ENCODE results near the gene UBASH3B.

The UBASH3B gene

GRCh38 chr11:122628810-122629555 lies 26.5 kb upstream of the UBASH3B start:
- Histone ChIP-seq H3K9ac (ENCODE audit: low read length) (no peak overlapping the region), H3K27ac (ENCODE audit: low read depth, low read length) (no peak overlapping the region), H3K36me3 (ENCODE audit: insufficient read depth, low read length) (no peaks in the 10 kb centered on the region), H3K4me3 (ENCODE audit: low read depth in 1 of 2, low read length in 2 of 2) (no peak overlapping the region), H3K27me3 (ENCODE audit: control insufficient read depth in 1 of 2, insufficient read depth in 2 of 2, low read length in 2 of 2) (no peaks in the 10 kb centered on the region), H3K4me1 (ENCODE audit: insufficient read depth, low read length) (no peaks in the 10 kb centered on the region), H3K9me3 (ENCODE audit: low read length) (no peaks in the 10 kb centered on the region)

DNA sequence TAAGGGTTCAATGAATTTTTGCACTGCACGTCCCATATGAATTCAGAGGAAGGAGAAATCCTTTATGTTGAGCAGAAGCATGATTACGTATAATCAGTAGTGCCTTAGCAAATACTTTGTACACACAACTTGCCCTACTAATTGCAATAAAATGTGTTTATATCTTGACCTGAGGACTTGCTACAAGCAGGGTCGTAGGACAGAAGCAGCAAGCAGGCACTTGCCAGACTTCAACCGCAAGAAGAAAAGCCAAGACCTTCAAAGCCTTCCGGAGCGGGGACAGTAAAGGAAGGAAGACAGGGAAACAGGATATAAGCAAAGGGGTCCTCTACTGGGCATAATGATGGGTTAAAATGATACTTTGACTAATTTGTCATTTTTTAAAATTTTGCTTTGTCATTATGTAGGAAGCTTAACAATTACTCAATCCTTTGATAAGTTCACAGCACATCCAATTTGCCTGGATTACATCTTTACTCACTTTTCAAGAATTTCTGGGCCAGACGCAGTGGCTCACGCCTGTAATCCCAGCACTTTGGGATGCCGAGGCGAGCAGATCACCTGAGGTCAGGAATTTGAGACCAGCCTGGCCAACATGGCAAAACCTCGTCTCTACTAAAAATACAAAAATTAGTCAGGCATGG lies 23.2 kb upstream of the UBASH3B start:
- Histone ChIP-seq H3K4me1 (ENCODE audit: insufficient read depth, low read length) (no peaks in the 10 kb centered on the region), H3K4me3 (ENCODE audit: low read depth in 1 of 2, low read length in 2 of 2) (no peak overlapping the region), H3K9me3 (ENCODE audit: low read length) (no peaks in the 10 kb centered on the region), H3K27me3 (ENCODE audit: control insufficient read depth in 1 of 2, insufficient read depth in 2 of 2, low read length in 2 of 2) (no peaks in the 10 kb centered on the region), H3K27ac (ENCODE audit: low read depth, low read length) (no peak overlapping the region), H3K36me3 (ENCODE audit: insufficient read depth, low read length) (no peaks in the 10 kb centered on the region), H3K9ac (ENCODE audit: low read length) (no peak overlapping the region)

DNA sequence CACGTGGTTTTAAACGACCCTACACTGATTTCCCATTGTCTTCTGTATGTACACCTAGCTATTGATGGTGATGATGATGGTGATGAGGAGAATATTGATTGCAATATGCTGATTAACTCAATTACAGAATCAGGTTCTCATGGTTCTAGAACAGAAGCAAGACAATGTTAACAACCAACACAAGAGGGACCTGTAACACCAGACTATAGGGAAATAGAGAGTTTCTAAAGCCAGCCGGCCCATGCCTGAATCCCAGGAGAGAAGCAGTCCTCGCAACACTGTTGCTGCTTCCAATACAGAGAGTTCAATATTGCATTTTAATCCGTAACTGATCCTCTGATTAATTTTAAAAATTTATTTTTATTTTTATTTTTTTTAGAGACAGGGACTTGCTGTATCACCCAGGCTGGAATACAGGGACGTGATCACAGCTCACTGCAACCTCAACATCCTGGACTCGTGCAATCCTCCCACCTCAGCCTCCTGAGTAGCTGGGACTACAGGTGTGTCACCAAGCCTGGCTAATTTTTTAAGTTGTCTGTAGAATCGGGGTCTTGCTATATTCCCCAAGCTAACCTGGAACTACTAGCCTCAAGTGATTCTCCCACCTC lies 22.2 kb upstream of the UBASH3B start:
- H3K4me3 ChIP-seq (ENCODE audit: low read depth in 1 of 2, low read length in 2 of 2): no peak overlapping the region
- no peaks in the 10 kb centered on the region for H3K27me3 ChIP-seq (ENCODE audit: control insufficient read depth in 1 of 2, insufficient read depth in 2 of 2, low read length in 2 of 2)
- H3K36me3 ChIP-seq (ENCODE audit: insufficient read depth, low read length): no peaks in the 10 kb centered on the region
- H3K27ac ChIP-seq (ENCODE audit: low read depth, low read length): no peak overlapping the region
- H3K9ac ChIP-seq (ENCODE audit: low read length): no peak overlapping the region
- H3K4me1 ChIP-seq (ENCODE audit: insufficient read depth, low read length): no peaks in the 10 kb centered on the region
- H3K9me3 ChIP-seq (ENCODE audit: low read length): no peaks in the 10 kb centered on the region

DNA sequence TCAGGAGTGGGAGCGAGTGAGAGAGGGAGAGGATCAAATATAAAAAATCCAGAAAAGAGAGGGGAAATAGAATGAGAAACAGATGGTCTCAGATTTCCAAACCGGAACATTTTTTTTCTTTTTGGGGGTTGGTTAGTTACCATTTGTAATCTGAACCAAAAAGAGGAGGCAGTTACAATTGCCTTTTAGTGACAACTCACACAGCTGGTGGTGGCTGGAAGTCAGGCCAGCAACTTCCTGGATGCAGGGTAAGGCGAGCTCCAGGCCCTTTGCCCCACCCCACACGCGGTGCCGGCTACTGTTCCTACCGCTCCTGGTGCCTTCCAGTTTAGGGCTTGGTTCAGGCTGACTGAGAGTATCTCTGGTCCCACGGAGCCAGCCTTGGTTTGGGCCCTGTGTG lies 21.0 kb upstream of the UBASH3B start:
- H3K27me3 ChIP-seq (ENCODE audit: control insufficient read depth in 1 of 2, insufficient read depth in 2 of 2, low read length in 2 of 2): no peaks in the 10 kb centered on the region
- H3K4me3 ChIP-seq (ENCODE audit: low read depth in 1 of 2, low read length in 2 of 2): no peak overlapping the region
- H3K9ac ChIP-seq (ENCODE audit: low read length): no peak overlapping the region
- H3K4me1 ChIP-seq (ENCODE audit: insufficient read depth, low read length): no peaks in the 10 kb centered on the region
- no peaks in the 10 kb centered on the region for H3K36me3 ChIP-seq (ENCODE audit: insufficient read depth, low read length)
- no peaks in the 10 kb centered on the region for H3K9me3 ChIP-seq (ENCODE audit: low read length)
- H3K27ac ChIP-seq (ENCODE audit: low read depth, low read length): no peak overlapping the region

DNA sequence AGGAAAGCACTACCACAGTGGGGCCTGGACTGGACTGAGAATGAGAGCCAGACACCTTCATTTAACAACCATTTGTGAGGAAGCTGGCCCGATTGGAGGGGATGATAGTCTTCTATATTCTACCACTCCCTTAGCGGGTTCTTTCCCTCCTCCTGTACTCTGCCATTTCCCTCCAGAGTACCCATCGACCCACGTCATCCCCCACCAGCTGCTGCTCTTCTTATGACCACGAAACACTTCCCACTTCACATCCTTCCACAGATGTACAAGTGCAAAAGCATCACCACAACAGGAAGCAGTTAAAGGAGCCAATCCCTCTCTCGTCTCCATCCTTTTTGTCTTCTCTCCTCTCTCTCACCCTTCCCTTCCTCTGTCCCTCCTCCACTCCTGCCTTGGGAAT lies 18.0 kb upstream of the UBASH3B start:
- no peak overlapping the region for H3K9ac ChIP-seq (ENCODE audit: low read length)
- no peak overlapping the region for H3K4me3 ChIP-seq (ENCODE audit: low read depth in 1 of 2, low read length in 2 of 2)
- H3K9me3 ChIP-seq (ENCODE audit: low read length): no peaks in the 10 kb centered on the region
- H3K27ac ChIP-seq (ENCODE audit: low read depth, low read length): no peak overlapping the region
- no peaks in the 10 kb centered on the region for H3K36me3 ChIP-seq (ENCODE audit: insufficient read depth, low read length)
- no peaks in the 10 kb centered on the region for H3K4me1 ChIP-seq (ENCODE audit: insufficient read depth, low read length)
- H3K27me3 ChIP-seq (ENCODE audit: control insufficient read depth in 1 of 2, insufficient read depth in 2 of 2, low read length in 2 of 2): no peaks in the 10 kb centered on the region

DNA sequence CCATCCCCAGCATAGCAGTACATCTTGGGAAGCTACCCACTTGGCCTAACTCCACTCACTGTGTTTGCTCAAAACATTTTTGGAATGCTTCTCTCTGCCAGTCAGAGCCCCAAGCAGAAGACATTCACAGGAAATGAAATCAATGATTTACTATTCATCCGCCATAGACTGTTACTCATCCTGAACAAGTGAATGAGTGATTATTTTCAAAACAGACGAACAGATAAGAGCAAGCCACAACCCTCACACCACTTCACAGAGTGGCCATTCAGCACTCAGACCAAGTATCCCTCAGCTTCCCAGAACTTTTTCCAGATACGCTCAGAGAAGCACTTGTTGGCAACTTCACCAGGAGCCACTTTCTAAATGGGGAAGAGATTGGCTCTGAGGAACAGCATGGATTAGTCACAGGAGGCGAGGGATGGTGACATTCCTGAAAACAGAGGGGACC lies 13.0 kb upstream of the UBASH3B start:
- H3K36me3 ChIP-seq (ENCODE audit: insufficient read depth, low read length): no peaks in the 10 kb centered on the region
- H3K27ac ChIP-seq (ENCODE audit: low read depth, low read length): no peak overlapping the region
- no peak overlapping the region for H3K9ac ChIP-seq (ENCODE audit: low read length)
- H3K4me3 ChIP-seq (ENCODE audit: low read depth in 1 of 2, low read length in 2 of 2): no peak overlapping the region
- no peaks in the 10 kb centered on the region for H3K4me1 ChIP-seq (ENCODE audit: insufficient read depth, low read length)
- H3K9me3 ChIP-seq (ENCODE audit: low read length): no peaks in the 10 kb centered on the region
- H3K27me3 ChIP-seq (ENCODE audit: control insufficient read depth in 1 of 2, insufficient read depth in 2 of 2, low read length in 2 of 2): no peaks in the 10 kb centered on the region

DNA sequence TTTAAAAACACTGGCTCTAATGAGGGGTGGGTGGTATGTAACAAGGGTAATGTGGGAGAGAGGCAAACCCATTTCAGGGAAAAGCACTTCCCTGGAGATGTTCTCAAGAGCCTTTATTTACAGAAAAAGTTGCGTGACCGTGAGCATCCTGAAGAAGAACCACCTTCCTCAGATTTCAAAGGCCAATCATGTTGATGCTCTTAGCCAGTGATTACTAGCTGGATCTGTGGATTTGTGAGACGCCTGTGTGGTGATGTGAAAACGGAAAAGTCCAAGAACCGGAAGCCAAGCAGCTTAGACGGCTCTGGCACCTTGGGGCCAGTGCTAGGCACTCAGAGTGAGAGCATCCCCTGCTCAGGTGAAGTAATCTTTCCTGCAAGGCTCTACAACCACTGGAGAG lies 12.6 kb upstream of the UBASH3B start:
- H3K27me3 ChIP-seq (ENCODE audit: control insufficient read depth in 1 of 2, insufficient read depth in 2 of 2, low read length in 2 of 2): no peaks in the 10 kb centered on the region
- no peaks in the 10 kb centered on the region for H3K36me3 ChIP-seq (ENCODE audit: insufficient read depth, low read length)
- H3K9me3 ChIP-seq (ENCODE audit: low read length): no peaks in the 10 kb centered on the region
- no peak overlapping the region for H3K4me3 ChIP-seq (ENCODE audit: low read depth in 1 of 2, low read length in 2 of 2)
- no peak overlapping the region for H3K9ac ChIP-seq (ENCODE audit: low read length)
- no peaks in the 10 kb centered on the region for H3K4me1 ChIP-seq (ENCODE audit: insufficient read depth, low read length)
- no peak overlapping the region for H3K27ac ChIP-seq (ENCODE audit: low read depth, low read length)

GRCh38 chr11:122645847-122646246 lies 9.7 kb upstream of the UBASH3B start:
- Histone ChIP-seq H3K9me3 (ENCODE audit: low read length) (no peaks in the 10 kb centered on the region), H3K27me3 (ENCODE audit: control insufficient read depth in 1 of 2, insufficient read depth in 2 of 2, low read length in 2 of 2) (no peaks in the 10 kb centered on the region), H3K36me3 (ENCODE audit: insufficient read depth, low read length) (no peaks in the 10 kb centered on the region), H3K9ac (ENCODE audit: low read length) (no peak overlapping the region), H3K27ac (ENCODE audit: low read depth, low read length) (no peak overlapping the region), H3K4me3 (ENCODE audit: low read depth in 1 of 2, low read length in 2 of 2) (no peak overlapping the region), H3K4me1 (ENCODE audit: insufficient read depth, low read length) (no peaks in the 10 kb centered on the region)

DNA sequence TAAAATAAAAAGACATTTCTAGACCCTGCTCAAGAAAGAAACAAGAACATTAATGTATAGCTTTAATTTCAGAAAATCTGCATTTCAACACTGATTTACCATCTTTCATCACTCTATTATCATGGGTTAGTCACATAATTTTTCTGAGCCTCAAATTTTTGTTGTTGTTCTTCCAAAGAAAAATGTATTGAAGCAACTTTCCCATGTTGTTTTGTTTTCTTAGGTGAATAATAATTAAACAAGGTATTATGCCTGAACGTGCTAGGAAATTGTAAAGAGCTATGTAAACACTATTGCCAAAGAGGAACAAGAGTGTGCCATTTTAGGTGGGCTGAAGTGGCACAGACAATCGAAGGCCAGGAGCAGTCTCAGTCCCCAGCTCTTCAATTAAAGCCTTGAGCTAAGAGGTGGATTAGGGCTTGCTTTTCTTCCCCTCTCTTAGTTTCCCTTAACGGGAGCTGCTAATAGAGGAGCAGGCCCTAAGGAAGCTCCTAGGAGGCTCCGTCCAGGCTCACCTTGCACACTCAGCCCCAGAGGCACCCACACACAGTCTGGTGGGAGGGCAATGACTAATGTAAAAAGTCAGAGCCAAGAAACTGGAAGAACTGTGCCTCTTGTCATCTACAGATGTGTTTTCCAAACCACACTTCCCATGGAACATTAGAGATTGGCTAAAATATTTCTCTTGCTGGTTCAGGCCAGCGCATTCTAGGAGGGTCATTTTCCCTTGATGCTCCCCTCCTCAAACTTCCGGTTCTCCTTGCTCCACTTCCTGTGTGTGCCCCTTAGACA lies 8.8 kb upstream of the UBASH3B start:
- H3K4me3 ChIP-seq (ENCODE audit: low read depth in 1 of 2, low read length in 2 of 2): no peak overlapping the region
- no peaks in the 10 kb centered on the region for H3K36me3 ChIP-seq (ENCODE audit: insufficient read depth, low read length)
- H3K4me1 ChIP-seq (ENCODE audit: insufficient read depth, low read length): no peaks in the 10 kb centered on the region
- no peak overlapping the region for H3K27ac ChIP-seq (ENCODE audit: low read depth, low read length)
- no peaks in the 10 kb centered on the region for H3K9me3 ChIP-seq (ENCODE audit: low read length)
- H3K9ac ChIP-seq (ENCODE audit: low read length): no peak overlapping the region
- H3K27me3 ChIP-seq (ENCODE audit: control insufficient read depth in 1 of 2, insufficient read depth in 2 of 2, low read length in 2 of 2): no peaks in the 10 kb centered on the region

DNA sequence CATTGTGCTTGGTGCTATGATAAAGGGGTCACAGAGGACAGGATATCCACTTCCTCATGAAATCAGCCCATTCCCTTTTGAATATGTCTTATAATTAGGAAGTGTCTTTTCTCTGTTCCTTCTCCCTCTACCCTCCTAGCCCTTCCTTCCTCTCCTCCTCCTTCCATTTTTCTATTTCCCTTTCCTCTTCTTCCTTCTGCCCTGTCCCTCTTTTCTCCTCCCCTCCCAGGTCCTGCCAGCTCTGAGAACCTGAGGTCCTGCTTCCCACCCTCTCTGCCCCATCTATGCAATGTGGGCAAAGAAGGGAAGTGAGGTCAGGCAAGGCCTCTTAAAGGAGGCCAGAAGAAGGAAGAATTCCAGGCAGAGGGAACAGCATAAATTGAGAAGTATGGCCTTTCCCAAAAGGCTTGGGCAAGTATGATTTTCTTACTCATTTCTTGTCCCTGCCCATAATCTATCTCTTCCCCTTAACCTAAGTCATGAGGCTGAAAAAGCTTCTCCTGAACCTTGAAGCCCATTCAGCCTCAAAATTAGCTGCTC lies 7.7 kb upstream of the UBASH3B start:
- no peaks in the 10 kb centered on the region for H3K27me3 ChIP-seq (ENCODE audit: control insufficient read depth in 1 of 2, insufficient read depth in 2 of 2, low read length in 2 of 2)
- no peaks in the 10 kb centered on the region for H3K9me3 ChIP-seq (ENCODE audit: low read length)
- no peaks in the 10 kb centered on the region for H3K36me3 ChIP-seq (ENCODE audit: insufficient read depth, low read length)
- no peak overlapping the region for H3K4me3 ChIP-seq (ENCODE audit: low read depth in 1 of 2, low read length in 2 of 2)
- no peak overlapping the region for H3K27ac ChIP-seq (ENCODE audit: low read depth, low read length)
- no peaks in the 10 kb centered on the region for H3K4me1 ChIP-seq (ENCODE audit: insufficient read depth, low read length)
- H3K9ac ChIP-seq (ENCODE audit: low read length): no peak overlapping the region

DNA sequence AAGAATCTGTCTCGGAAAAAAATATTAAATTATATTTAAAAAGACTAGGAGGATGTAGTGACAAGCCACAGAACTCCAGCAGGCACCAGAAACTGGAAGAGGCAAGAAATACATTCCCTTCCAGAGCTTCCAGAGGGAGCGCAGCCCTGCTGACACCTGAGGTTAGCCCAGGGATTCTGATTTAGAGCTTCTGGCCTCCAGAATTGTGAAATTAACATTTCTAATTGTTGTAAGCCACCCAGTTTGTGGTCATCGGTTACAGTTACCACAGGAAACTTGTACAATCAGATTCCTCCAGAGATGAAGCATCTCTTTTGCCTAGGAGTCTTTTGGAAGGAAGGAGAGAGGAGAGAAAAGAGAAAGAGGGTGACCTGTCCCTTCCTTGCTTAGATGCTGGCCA lies 6.4 kb upstream of the UBASH3B start:
- Histone ChIP-seq H3K27me3 (ENCODE audit: control insufficient read depth in 1 of 2, insufficient read depth in 2 of 2, low read length in 2 of 2) (no peaks in the 10 kb centered on the region), H3K4me3 (ENCODE audit: low read depth in 1 of 2, low read length in 2 of 2) (no peak overlapping the region), H3K27ac (ENCODE audit: low read depth, low read length) (no peak overlapping the region), H3K9me3 (ENCODE audit: low read length) (no peaks in the 10 kb centered on the region), H3K9ac (ENCODE audit: low read length) (no peak overlapping the region), H3K4me1 (ENCODE audit: insufficient read depth, low read length) (no peaks in the 10 kb centered on the region), H3K36me3 (ENCODE audit: insufficient read depth, low read length) (no peaks in the 10 kb centered on the region)
